HEK293 (cell line): ENCODE measurements around the gene TPH2.

Experiments used
- CTCF ChIA-PET: fragments of 350-600 bp; formaldehyde crosslinking; extraction: SDS; loops from one replicate; lab custom pipeline; 2021; ENCODE audit warnings: antibody characterized with exemption; lab: Yijun Ruan, JAX
- POLR2A ChIA-PET: fragments of 300-600 bp; formaldehyde crosslinking; extraction: SDS; loops from one replicate; lab custom pipeline; 2020; ENCODE audit warnings: antibody characterized with exemption, inconsistent platforms; lab: Yijun Ruan, JAX
- H3K27ac ChIP-seq: fragments of 200-500 bp; sonication (Bioruptor generic); 2 replicates; pipeline ENCODE4 v1.5.1; 2014; ENCODE audit warnings: low read depth, low read length, control low read depth, inconsistent platforms; ENCODE audit errors: extremely low read depth
- H3K36me3 ChIP-seq, 2 experiments: fragments of 200-500 bp in 1 of 2; sonication (Bioruptor generic) in 1 of 2; 1 replicate in 1 of 2; 2 replicates in 1 of 2; pipeline ENCODE4 v1.5.1; 2014 to 2017; ENCODE audit warnings: inconsistent platforms in 2 of 2, low read length in 2 of 2; ENCODE audit not compliant: control insufficient read depth in 2 of 2, insufficient read depth in 1 of 2
- H3K4me1 ChIP-seq: fragments of 200-500 bp; sonication (Bioruptor generic); 2 replicates; pipeline ENCODE4 v1.5.1; 2014; ENCODE audit warnings: mild to moderate bottlenecking, low read length, inconsistent platforms; ENCODE audit not compliant: control insufficient read depth, insufficient read depth
- H3K4me3 ChIP-seq: 2 replicates; pipeline ENCODE4 v1.5.1; 2011; ENCODE audit warnings: low read depth, mild to moderate bottlenecking, control low read depth, low read length, moderate library complexity
- H3K9me3 ChIP-seq: fragments of 200-500 bp; sonication (Bioruptor generic); 2 replicates; pipeline ENCODE4 v1.5.1; 2014; ENCODE audit warnings: low read depth, low read length, inconsistent platforms; ENCODE audit not compliant: control insufficient read depth, insufficient read depth
- FEZF1 ChIP-seq: fragments of 450-650 bp; formaldehyde crosslinking; IDR thresholded peaks from 2 replicates; pipeline ENCODE4 v1.5.1; 2016; ENCODE audit warnings: missing biosample characterization, missing genetic modification characterization
- GLI2 ChIP-seq: fragments of 450-650 bp; formaldehyde crosslinking; IDR thresholded peaks from 2 replicates; pipeline ENCODE4; 2017; ENCODE audit warnings: missing biosample characterization, missing genetic modification characterization, low read depth, borderline replicate concordance
- KLF10 ChIP-seq: fragments of 450-650 bp; IDR thresholded peaks from 2 replicates; pipeline ENCODE4 v1.5.1; 2018; ENCODE audit warnings: missing biosample characterization, mild to moderate bottlenecking, missing genetic modification characterization
- SALL2 ChIP-seq: fragments of 450-650 bp; formaldehyde crosslinking; IDR thresholded peaks from 2 replicates; pipeline ENCODE4 v1.5.0; 2017; ENCODE audit warnings: missing biosample characterization, mild to moderate bottlenecking, missing genetic modification characterization, borderline replicate concordance
- SCRT2 ChIP-seq: fragments of 450-650 bp; formaldehyde crosslinking; IDR thresholded peaks from 2 replicates; pipeline ENCODE4 v1.5.1; 2016; ENCODE audit warnings: missing biosample characterization, missing genetic modification characterization
- SETDB1 ChIP-seq: IDR thresholded peaks from one replicate; pipeline ENCODE4 v1.6.1; 2017; ENCODE audit warnings: mild to moderate bottlenecking, low read length, moderate library complexity, mixed read lengths; ENCODE audit not compliant: insufficient read length
- YY1 ChIP-seq: fragments of 450-650 bp; formaldehyde crosslinking; IDR thresholded peaks from 2 replicates; pipeline ENCODE4 v1.5.1; 2018; ENCODE audit warnings: missing biosample characterization, missing genetic modification characterization
- ZBTB21 ChIP-seq: fragments of 450-650 bp; formaldehyde crosslinking; IDR thresholded peaks from 2 replicates; pipeline ENCODE4 v1.5.1; 2017; ENCODE audit warnings: missing biosample characterization, missing genetic modification characterization
- ZBTB48 ChIP-seq: fragments of 450-650 bp; formaldehyde crosslinking; IDR thresholded peaks from 2 replicates; pipeline ENCODE4 v1.5.1; 2016; ENCODE audit warnings: missing biosample characterization, missing genetic modification characterization
- ZFHX2 ChIP-seq: fragments of 450-650 bp; formaldehyde crosslinking; conservative IDR thresholded peaks from 2 replicates; pipeline ENCODE4 v1.5.1; 2016; ENCODE audit warnings: missing biosample characterization, missing genetic modification characterization
- ZFP69B ChIP-seq: fragments of 450-650 bp; formaldehyde crosslinking; IDR thresholded peaks from 2 replicates; pipeline ENCODE4 v1.5.1; 2016; ENCODE audit warnings: missing biosample characterization, missing genetic modification characterization
- ZNF202 ChIP-seq: fragments of 450-650 bp; formaldehyde crosslinking; IDR thresholded peaks from 2 replicates; pipeline ENCODE4 v1.5.1; 2016; ENCODE audit warnings: missing biosample characterization, missing genetic modification characterization, borderline replicate concordance
- ZNF274 ChIP-seq, 2 experiments: fragments of 200-500 bp in 1 of 2; fragments of 450-650 bp in 1 of 2; sonication (Bioruptor generic) in 1 of 2; formaldehyde crosslinking in 1 of 2; IDR thresholded peaks; 2 replicates each; pipeline versions ENCODE4 v1.5.1 to v1.6.1; 2014 to 2016; ENCODE audit warnings: borderline replicate concordance in 1 of 2, inconsistent platforms in 1 of 2, low read length in 1 of 2, missing biosample characterization in 1 of 2, missing genetic modification characterization in 1 of 2
- ZNF311 ChIP-seq: fragments of 450-650 bp; formaldehyde crosslinking; IDR thresholded peaks from 2 replicates; pipeline ENCODE4 v1.5.1; 2017; ENCODE audit warnings: missing biosample characterization, missing genetic modification characterization, borderline replicate concordance
- ZNF394 ChIP-seq: fragments of 450-650 bp; formaldehyde crosslinking; IDR thresholded peaks from 2 replicates; pipeline ENCODE4 v1.5.1; 2016; ENCODE audit warnings: missing biosample characterization, missing genetic modification characterization, mild to moderate bottlenecking, moderate library complexity, borderline replicate concordance
- ZNF426 ChIP-seq: fragments of 450-650 bp; formaldehyde crosslinking; IDR thresholded peaks from 2 replicates; pipeline ENCODE4 v1.5.1; 2017; ENCODE audit warnings: missing biosample characterization, missing genetic modification characterization, mild to moderate bottlenecking, inconsistent platforms, moderate library complexity
- ZNF560 ChIP-seq: fragments of 450-650 bp; formaldehyde crosslinking; IDR thresholded peaks from 2 replicates; pipeline ENCODE4 v1.5.1; 2017; ENCODE audit warnings: missing biosample characterization, missing genetic modification characterization, borderline replicate concordance
- ZNF596 ChIP-seq: fragments of 450-650 bp; IDR thresholded peaks from 2 replicates; pipeline ENCODE4 v1.5.0; 2018; ENCODE audit warnings: missing biosample characterization, mild to moderate bottlenecking, missing genetic modification characterization, moderate library complexity
- ZNF623 ChIP-seq: fragments of 450-650 bp; formaldehyde crosslinking; IDR thresholded peaks from 2 replicates; pipeline ENCODE4 v1.5.1; 2016; ENCODE audit warnings: missing biosample characterization, missing genetic modification characterization
- ZNF707 ChIP-seq: fragments of 450-650 bp; formaldehyde crosslinking; IDR thresholded peaks from 2 replicates; pipeline ENCODE4 v1.5.1; 2016; ENCODE audit warnings: missing biosample characterization, missing genetic modification characterization
- ZNF785 ChIP-seq: fragments of 450-650 bp; formaldehyde crosslinking; IDR thresholded peaks from 2 replicates; pipeline ENCODE4 v1.5.1; 2016; ENCODE audit warnings: missing biosample characterization, missing genetic modification characterization
- ZNF830 ChIP-seq: fragments of 450-650 bp; IDR thresholded peaks from 2 replicates; pipeline ENCODE4 v1.5.0; 2018; ENCODE audit warnings: missing biosample characterization, missing genetic modification characterization, low read depth, mild to moderate bottlenecking, moderate library complexity
- ZNF837 ChIP-seq: fragments of 450-650 bp; formaldehyde crosslinking; IDR thresholded peaks from 2 replicates; pipeline ENCODE4 v1.5.1; 2016; ENCODE audit warnings: missing biosample characterization, missing genetic modification characterization
- ZSCAN23 ChIP-seq: fragments of 450-650 bp; formaldehyde crosslinking; IDR thresholded peaks from 2 replicates; pipeline ENCODE4 v1.5.1; 2016; ENCODE audit warnings: missing biosample characterization, missing genetic modification characterization
- TF ChIP-seq, protein P1 (sequence below): fragments of 450-650 bp; formaldehyde crosslinking; IDR thresholded peaks from 2 replicates; pipeline ENCODE4 v1.5.0; 2017; ENCODE audit warnings: missing biosample characterization, missing genetic modification characterization, borderline replicate concordance
- TF ChIP-seq, protein P2 (sequence below): fragments of 450-650 bp; formaldehyde crosslinking; IDR thresholded peaks from 2 replicates; pipeline ENCODE4 v1.5.1; 2016; ENCODE audit warnings: missing biosample characterization, missing genetic modification characterization, low read depth
- TF ChIP-seq, protein P3 (sequence below): fragments of 450-650 bp; formaldehyde crosslinking; IDR thresholded peaks from 2 replicates; pipeline ENCODE4 v1.5.1; 2016; ENCODE audit warnings: missing biosample characterization, missing genetic modification characterization
- TF ChIP-seq, protein P4 (sequence below): fragments of 450-650 bp; IDR thresholded peaks from 2 replicates; pipeline ENCODE4 v1.5.1; 2018; ENCODE audit warnings: missing biosample characterization, mild to moderate bottlenecking, missing genetic modification characterization

The TPH2 gene

DNA sequence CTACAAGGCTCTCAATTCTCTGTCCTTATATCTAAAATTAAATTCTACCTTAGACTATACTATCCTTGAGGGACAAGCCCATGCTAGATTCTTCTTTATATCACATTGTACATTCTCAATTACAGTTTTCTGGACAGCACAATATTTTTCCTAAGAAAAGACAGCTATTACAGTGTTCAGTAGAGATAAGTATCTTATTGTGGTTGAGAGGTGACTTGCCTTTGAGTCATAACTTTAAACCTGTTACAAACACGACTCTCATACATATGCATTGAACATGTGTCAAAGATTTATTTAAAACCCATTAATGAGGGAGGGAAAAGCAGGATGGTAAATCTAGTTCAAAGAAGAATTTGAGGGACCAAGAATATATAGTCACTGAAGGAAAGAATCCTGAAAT is 61.1 kb downstream of the TPH2 start:
- Histone ChIP-seq H3K9me3 (no peaks in the 10 kb centered on the region), H3K4me1 (no peaks in the 10 kb centered on the region), H3K36me3 (no peaks in the 10 kb centered on the region), H3K4me3 (no peak overlapping the region), H3K27ac (no peak overlapping the region)
- POLR2A ChIA-PET = no interaction called here
- CTCF ChIA-PET = no interaction called here
- TF ChIP-seq ZNF311 (tag by site-specific recombination) (no peak), GLI2 (tag by site-specific recombination) (no peak), ZNF785 (no peak), YY1 (no peak), ZNF202 (tag by site-specific recombination) (no peak), ZBTB48 (tag by site-specific recombination) (no peak), ZNF596 (tag by site-specific recombination) (no peak), ZNF274 (IDR thresholded peaks at IDR 0.05; ENCODE audit: low read length) (no peak), ZNF274 (tag by site-specific recombination; IDR thresholded peaks at IDR 0.05; ENCODE audit: borderline replicate concordance) (no peak), KLF10 (no peak), ZNF623 (tag by site-specific recombination) (no peak), ZNF707 (tag by site-specific recombination) (no peak), ZFHX2 (no peak), ZSCAN23 (no peak), ZNF560 (no peak), FEZF1 (tag by site-specific recombination) (no peak), ZNF426 (tag by site-specific recombination) (no peak)
- TF ChIP-seq, protein P1, sequence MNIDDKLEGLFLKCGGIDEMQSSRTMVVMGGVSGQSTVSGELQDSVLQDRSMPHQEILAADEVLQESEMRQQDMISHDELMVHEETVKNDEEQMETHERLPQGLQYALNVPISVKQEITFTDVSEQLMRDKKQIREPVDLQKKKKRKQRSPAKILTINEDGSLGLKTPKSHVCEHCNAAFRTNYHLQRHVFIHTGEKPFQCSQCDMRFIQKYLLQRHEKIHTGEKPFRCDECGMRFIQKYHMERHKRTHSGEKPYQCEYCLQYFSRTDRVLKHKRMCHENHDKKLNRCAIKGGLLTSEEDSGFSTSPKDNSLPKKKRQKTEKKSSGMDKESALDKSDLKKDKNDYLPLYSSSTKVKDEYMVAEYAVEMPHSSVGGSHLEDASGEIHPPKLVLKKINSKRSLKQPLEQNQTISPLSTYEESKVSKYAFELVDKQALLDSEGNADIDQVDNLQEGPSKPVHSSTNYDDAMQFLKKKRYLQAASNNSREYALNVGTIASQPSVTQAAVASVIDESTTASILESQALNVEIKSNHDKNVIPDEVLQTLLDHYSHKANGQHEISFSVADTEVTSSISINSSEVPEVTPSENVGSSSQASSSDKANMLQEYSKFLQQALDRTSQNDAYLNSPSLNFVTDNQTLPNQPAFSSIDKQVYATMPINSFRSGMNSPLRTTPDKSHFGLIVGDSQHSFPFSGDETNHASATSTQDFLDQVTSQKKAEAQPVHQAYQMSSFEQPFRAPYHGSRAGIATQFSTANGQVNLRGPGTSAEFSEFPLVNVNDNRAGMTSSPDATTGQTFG (tag by site-specific recombination) = no peak
- TF ChIP-seq, protein P2, sequence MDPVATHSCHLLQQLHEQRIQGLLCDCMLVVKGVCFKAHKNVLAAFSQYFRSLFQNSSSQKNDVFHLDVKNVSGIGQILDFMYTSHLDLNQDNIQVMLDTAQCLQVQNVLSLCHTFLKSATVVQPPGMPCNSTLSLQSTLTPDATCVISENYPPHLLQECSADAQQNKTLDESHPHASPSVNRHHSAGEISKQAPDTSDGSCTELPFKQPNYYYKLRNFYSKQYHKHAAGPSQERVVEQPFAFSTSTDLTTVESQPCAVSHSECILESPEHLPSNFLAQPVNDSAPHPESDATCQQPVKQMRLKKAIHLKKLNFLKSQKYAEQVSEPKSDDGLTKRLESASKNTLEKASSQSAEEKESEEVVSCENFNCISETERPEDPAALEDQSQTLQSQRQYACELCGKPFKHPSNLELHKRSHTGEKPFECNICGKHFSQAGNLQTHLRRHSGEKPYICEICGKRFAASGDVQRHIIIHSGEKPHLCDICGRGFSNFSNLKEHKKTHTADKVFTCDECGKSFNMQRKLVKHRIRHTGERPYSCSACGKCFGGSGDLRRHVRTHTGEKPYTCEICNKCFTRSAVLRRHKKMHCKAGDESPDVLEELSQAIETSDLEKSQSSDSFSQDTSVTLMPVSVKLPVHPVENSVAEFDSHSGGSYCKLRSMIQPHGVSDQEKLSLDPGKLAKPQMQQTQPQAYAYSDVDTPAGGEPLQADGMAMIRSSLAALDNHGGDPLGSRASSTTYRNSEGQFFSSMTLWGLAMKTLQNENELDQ (tag by site-specific recombination) = no peak
- TF ChIP-seq, protein P3, sequence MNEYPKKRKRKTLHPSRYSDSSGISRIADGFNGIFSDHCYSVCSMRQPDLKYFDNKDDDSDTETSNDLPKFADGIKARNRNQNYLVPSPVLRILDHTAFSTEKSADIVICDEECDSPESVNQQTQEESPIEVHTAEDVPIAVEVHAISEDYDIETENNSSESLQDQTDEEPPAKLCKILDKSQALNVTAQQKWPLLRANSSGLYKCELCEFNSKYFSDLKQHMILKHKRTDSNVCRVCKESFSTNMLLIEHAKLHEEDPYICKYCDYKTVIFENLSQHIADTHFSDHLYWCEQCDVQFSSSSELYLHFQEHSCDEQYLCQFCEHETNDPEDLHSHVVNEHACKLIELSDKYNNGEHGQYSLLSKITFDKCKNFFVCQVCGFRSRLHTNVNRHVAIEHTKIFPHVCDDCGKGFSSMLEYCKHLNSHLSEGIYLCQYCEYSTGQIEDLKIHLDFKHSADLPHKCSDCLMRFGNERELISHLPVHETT (tag by site-specific recombination) = no peak

DNA sequence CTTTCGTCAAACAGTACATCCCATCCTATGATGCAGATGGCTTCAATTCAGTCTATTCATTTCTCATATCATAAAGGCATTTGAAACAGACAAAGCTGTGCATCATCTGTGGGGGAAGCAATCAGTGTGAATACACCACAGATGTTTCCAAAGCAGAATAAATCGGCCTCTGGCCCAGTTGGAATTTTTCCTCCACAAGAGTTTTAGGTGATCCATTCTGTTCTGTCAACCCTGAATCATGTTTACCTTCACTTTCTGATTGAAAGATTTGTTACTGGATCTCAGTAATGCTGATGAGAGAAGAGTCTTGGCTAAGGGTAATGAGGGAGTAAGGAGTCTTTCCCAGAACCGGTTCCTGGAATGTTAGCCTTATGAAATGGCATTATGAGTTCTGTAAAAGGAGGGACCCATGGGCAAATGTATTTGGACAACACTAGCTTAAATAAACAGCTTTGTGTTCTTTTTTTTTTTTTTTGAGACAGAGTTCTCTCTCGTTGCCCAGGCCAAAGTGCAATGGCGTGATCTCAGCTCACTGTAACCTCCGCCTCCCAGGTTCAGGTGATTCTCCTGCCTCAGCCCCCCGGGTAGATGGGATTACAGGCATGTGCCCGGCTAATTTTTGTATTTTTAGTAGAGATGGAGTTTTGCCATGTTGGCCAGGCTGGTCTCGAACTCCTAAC is 62.5 kb downstream of the TPH2 start:
- H3K36me3 ChIP-seq = no peaks in the 10 kb centered on the region
- no peaks in the 10 kb centered on the region for H3K9me3 ChIP-seq
- no peaks in the 10 kb centered on the region for H3K4me1 ChIP-seq
- H3K27ac ChIP-seq = no peak overlapping the region
- POLR2A ChIA-PET = no interaction called here
- H3K4me3 ChIP-seq = no peak overlapping the region
- CTCF ChIA-PET = interaction anchor here (0.5 to 0.6 kb wide), 2 partner anchors 9 to 17 kb away, joined by 3 read pairs; no protein-coding TSS in a partner anchor
- TF ChIP-seq ZNF830 (tag by site-specific recombination) (no peak), SCRT2 (tag by site-specific recombination) (no peak), ZBTB21 (tag by site-specific recombination) (no peak), ZNF394 (no peak), SETDB1 (no peak), ZFP69B (no peak), ZNF837 (tag by site-specific recombination) (no peak), SALL2 (no peak)
- TF ChIP-seq, protein P4, sequence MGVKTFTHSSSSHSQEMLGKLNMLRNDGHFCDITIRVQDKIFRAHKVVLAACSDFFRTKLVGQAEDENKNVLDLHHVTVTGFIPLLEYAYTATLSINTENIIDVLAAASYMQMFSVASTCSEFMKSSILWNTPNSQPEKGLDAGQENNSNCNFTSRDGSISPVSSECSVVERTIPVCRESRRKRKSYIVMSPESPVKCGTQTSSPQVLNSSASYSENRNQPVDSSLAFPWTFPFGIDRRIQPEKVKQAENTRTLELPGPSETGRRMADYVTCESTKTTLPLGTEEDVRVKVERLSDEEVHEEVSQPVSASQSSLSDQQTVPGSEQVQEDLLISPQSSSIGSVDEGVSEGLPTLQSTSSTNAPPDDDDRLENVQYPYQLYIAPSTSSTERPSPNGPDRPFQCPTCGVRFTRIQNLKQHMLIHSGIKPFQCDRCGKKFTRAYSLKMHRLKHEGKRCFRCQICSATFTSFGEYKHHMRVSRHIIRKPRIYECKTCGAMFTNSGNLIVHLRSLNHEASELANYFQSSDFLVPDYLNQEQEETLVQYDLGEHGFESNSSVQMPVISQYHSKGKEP (tag by site-specific recombination) = no peak
